Measurements from ENCODE around the gene EXOC3.
"Not testable (repeated sequence)": the region's sequence is repeated elsewhere in the genome, so short reads cannot be mapped to it uniquely, and the experiment has no call there.

Gene EXOC3

DNA sequence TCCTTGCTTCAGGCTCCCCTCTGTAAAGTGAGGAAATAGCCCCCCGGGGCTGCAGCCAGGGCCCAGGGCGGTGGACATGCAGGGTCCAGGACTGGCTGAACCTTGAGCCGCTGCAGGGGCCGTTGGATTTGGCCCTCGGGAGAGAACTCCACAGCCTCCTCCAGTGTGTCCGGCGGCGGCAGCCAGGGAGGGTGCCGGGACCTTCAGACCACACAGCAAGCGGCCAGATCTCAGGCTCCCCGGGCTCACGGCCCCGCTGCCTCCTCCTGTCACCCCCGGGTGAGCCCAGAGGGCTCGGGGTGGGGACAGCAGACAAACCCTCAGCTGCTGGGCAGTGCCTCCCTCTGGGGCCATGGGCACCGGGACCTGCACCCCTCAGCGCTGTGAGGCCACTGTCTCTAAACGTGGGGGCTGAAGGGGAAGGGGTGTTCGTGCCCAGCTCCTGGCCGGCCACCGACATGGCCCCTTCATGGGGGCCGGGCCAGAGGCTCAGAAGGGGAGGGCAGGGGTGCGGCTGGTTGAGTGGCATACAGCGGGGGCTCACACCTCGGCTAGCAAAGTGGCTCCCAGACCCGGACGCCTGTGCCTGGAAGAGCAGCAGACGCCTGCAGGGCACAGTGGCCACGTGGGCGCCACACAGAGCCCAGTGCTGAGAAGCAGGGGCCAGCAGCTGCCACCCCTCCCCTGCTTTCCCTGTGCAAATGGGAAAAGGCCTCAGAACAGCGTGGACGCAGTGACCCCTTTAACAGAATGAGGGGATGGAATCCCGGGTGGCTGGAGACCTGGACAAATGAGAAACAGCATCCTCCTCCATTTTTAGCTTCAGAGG is 61.6 kb downstream of the EXOC3 start:
- H4K20me1 ChIP-seq (ENCODE audit: insufficient read depth, low read length, poor library complexity, severe bottlenecking) = no peaks in the 10 kb centered on the region
- no peak overlapping the region for H3K9ac ChIP-seq (ENCODE audit: low read depth, low read length, poor library complexity, severe bottlenecking)
- H3F3A ChIP-seq (ENCODE audit: low read depth) = no peaks in the 10 kb centered on the region
- no peaks in the 10 kb centered on the region for H3K9me2 ChIP-seq (replicated peaks; ENCODE audit: low read depth, low read length)
- no peaks in the 10 kb centered on the region for H3K79me2 ChIP-seq (ENCODE audit: insufficient read depth, low read length)
- no peaks in the 10 kb centered on the region for H3K27me3 ChIP-seq (ENCODE audit: insufficient read depth, low read length, poor library complexity, severe bottlenecking)
- H3K36me3 ChIP-seq (ENCODE audit: insufficient read depth, low read length) = no peaks in the 10 kb centered on the region
- TF ChIP-seq EZH2phosphoT487 (IDR thresholded peaks at IDR 0.05; ENCODE audit: borderline replicate concordance) = no peak
- TF ChIP-seq, protein P1, sequence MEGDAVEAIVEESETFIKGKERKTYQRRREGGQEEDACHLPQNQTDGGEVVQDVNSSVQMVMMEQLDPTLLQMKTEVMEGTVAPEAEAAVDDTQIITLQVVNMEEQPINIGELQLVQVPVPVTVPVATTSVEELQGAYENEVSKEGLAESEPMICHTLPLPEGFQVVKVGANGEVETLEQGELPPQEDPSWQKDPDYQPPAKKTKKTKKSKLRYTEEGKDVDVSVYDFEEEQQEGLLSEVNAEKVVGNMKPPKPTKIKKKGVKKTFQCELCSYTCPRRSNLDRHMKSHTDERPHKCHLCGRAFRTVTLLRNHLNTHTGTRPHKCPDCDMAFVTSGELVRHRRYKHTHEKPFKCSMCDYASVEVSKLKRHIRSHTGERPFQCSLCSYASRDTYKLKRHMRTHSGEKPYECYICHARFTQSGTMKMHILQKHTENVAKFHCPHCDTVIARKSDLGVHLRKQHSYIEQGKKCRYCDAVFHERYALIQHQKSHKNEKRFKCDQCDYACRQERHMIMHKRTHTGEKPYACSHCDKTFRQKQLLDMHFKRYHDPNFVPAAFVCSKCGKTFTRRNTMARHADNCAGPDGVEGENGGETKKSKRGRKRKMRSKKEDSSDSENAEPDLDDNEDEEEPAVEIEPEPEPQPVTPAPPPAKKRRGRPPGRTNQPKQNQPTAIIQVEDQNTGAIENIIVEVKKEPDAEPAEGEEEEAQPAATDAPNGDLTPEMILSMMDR (conservative IDR thresholded peaks at IDR 0.05; ENCODE audit: low read length) = no peak
- H2AFZ ChIP-seq (ENCODE audit: low read length) = no peak overlapping the region
- no peaks in the 10 kb centered on the region for H3K4me1 ChIP-seq (ENCODE audit: insufficient read depth, low read length, poor library complexity, severe bottlenecking)
- no peak overlapping the region for H3K4me2 ChIP-seq (ENCODE audit: low read depth, low read length, poor library complexity, severe bottlenecking)
- H3K4me3 ChIP-seq (ENCODE audit: low read length, poor library complexity, severe bottlenecking) = no peak overlapping the region
- no peaks in the 10 kb centered on the region for H3K9me3 ChIP-seq (ENCODE audit: insufficient read depth, low read depth, low read length)

- no peak overlapping the region for H3K4me3 ChIP-seq (ENCODE audit: low read length, poor library complexity, severe bottlenecking)
- H4K20me1 ChIP-seq (ENCODE audit: insufficient read depth, low read length, poor library complexity, severe bottlenecking) = no peaks in the 10 kb centered on the region
- no peaks in the 10 kb centered on the region for H3F3A ChIP-seq (ENCODE audit: low read depth)
- no peak overlapping the region for H3K9ac ChIP-seq (ENCODE audit: low read depth, low read length, poor library complexity, severe bottlenecking)
- TF ChIP-seq, protein P1 (conservative IDR thresholded peaks at IDR 0.05; ENCODE audit: low read length) = no peak
- no peak for TF ChIP-seq EZH2phosphoT487 (IDR thresholded peaks at IDR 0.05; ENCODE audit: borderline replicate concordance)
- no peak overlapping the region for H2AFZ ChIP-seq (ENCODE audit: low read length)
- H3K79me2 ChIP-seq (ENCODE audit: insufficient read depth, low read length) = no peaks in the 10 kb centered on the region
- H3K4me2 ChIP-seq (ENCODE audit: low read depth, low read length, poor library complexity, severe bottlenecking) = no peak overlapping the region
- H3K9me3 ChIP-seq (ENCODE audit: insufficient read depth, low read depth, low read length) = no peaks in the 10 kb centered on the region
- no peaks in the 10 kb centered on the region for H3K9me2 ChIP-seq (replicated peaks; ENCODE audit: low read depth, low read length)
- no peaks in the 10 kb centered on the region for H3K36me3 ChIP-seq (ENCODE audit: insufficient read depth, low read length)
- no peaks in the 10 kb centered on the region for H3K4me1 ChIP-seq (ENCODE audit: insufficient read depth, low read length, poor library complexity, severe bottlenecking)
- H3K27me3 ChIP-seq (ENCODE audit: insufficient read depth, low read length, poor library complexity, severe bottlenecking) = no peaks in the 10 kb centered on the region
Observed at GRCh38 chr5:505951-506525, 63.1 kb downstream of the EXOC3 start.

GRCh38 chr5:507986-508575 is 65.1 kb downstream of the EXOC3 start:
- not testable (repeated sequence) for H3K4me3 ChIP-seq (ENCODE audit: low read length, poor library complexity, severe bottlenecking); H4K20me1 ChIP-seq (ENCODE audit: insufficient read depth, low read length, poor library complexity, severe bottlenecking); H3K79me2 ChIP-seq (ENCODE audit: insufficient read depth, low read length); H2AFZ ChIP-seq (ENCODE audit: low read length); H3K4me1 ChIP-seq (ENCODE audit: insufficient read depth, low read length, poor library complexity, severe bottlenecking); H3K27me3 ChIP-seq (ENCODE audit: insufficient read depth, low read length, poor library complexity, severe bottlenecking); H3K4me2 ChIP-seq (ENCODE audit: low read depth, low read length, poor library complexity, severe bottlenecking); H3K9me3 ChIP-seq (ENCODE audit: insufficient read depth, low read depth, low read length); H3K9me2 ChIP-seq (replicated peaks; ENCODE audit: low read depth, low read length); H3K9ac ChIP-seq (ENCODE audit: low read depth, low read length, poor library complexity, severe bottlenecking); H3F3A ChIP-seq (ENCODE audit: low read depth); H3K36me3 ChIP-seq (ENCODE audit: insufficient read depth, low read length)
